DMS79 treated with DMSO at 0.1 percent for 48 hours (cell line): ENCODE results near the gene MBTPS2.
"Not testable (repeated sequence)": the region's sequence is repeated elsewhere in the genome, so short reads cannot be mapped to it uniquely, and the experiment has no call there.

Source experiments
- DNase-seq: peaks from one replicate; lab custom pipeline; 2025; lab: John Stamatoyannopoulos, UW

The MBTPS2 gene

DNA sequence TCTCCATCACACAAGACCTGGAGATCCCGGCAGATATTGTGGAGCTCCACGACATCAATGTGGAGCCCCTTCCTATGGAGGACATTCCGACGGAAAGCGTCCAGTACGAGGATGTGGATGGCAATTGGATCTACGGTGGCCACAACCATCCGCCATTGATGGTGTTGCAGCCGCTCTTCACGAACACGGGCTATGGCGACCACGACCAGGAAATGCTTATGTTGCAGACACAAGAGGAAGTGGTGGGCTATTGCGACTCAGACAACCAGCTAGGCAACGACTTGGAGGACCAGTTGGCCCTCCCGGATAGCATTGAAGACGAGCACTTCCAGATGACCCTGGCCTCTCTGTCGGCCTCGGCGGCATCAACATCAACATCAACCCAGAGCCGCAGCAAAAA lies 17.1 kb downstream of the MBTPS2 start:
- no peak for DNase-seq

DNA sequence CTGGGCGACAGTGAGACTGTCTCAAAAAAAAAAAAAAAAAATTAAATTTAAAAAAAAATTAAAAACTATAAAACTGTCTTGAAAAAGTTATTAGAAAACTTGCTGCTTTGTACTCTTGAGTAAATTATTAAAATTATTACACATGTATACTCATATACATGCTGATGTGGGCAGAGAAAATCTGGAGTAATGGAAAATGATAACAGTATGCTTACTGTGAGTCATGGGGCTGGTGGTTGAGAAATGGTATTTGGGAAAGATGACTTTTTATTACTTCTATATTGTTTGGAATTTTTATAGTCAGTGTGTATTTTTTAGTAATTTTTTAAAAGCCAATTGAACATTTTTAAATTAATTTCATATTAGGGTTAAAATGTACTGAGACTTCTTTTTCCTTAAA lies 23.8 kb downstream of the MBTPS2 start:
- no peak for DNase-seq

DNA sequence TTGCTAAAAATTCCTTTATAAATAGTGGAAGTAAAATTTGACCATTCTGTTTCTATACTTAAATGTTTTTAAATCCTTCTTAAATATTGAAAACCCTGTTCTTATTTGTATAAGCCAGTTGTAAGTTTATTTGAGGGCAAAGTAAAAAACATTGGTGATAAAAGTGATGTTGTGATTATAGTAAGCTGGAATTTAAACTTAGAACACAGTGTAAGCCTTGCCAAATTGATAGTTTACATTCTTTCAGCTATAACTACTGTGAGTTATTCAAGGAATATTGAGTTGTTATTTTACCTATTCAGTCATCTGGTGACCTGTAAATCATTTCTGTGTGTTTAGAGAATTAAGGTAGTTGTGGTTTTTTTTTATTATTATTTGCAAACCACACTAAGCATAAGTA lies 26.0 kb downstream of the MBTPS2 start:
- no peak for DNase-seq

DNA sequence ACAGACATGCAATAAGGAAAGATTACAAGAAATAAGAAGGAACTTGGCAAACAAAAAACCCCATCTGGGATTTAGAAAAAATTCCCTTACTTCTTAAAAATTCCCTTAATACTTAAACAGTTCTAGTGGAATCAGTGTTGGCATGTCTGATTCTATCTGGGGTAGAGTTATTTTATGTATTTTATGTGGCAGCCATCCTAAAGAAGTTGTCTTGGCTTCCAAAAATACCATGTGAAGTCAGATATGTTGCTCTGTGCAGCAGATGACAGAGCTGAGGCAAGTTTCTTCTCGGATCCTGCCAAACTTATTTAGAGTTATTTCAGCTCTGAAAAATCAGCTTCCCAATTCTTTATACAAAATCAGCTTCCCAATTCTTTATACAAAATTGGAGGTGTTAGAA lies 31.1 kb downstream of the MBTPS2 start:
- no peak for DNase-seq

DNA sequence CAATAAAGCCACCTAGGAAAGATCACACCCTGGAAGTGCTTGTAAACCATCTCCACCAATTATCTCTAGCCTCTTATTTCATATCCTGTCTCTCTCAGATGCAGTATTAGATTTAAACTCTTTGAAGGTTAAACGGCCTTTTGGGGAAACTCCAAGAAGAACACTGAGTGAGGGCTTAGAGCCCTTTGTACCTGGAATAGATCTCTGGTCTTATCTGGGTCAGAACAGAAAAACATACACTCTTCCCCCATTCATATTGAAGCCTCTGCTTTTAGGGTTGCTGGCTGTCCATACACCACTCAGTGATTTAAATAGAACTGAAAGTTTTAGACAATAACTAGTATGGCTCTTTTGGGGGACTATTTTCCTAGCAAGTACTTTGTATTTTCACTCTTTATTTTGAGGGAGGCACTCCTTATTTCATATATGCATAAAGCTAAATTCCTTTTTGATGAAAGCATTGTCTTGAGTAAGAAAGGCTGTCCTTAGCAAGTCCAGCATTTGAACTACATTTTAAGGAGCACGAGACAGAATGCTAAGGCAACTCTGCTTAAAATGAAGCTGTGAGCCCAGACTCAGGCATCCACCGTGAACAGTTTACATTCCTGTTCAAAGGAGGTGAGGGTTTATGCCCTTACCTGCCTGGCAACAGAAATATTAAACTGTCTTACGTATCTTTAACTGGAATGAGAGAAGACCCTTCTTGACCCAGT lies 33.8 kb downstream of the MBTPS2 start:
- no peak for DNase-seq

DNA sequence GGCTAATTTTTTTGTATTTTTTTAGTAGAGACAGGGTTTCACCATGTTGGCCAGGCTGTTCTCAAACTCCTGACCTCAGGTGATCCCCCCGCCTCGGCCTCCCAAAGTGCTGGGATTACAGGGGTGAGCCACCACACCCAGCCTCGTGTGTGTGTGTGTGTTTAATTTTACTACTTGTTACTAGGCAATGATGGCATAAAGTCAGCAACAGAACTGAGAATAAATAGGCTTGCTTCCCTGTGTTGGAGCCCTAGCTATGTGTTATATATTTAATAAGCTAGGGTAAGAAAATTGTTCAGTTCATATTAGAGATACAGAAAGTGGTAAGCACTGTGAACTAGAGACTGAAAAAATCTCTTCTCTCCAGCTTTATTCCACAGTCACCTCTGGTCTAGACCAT lies 34.8 kb downstream of the MBTPS2 start:
- DNase-seq = not testable (repeated sequence)

DNA sequence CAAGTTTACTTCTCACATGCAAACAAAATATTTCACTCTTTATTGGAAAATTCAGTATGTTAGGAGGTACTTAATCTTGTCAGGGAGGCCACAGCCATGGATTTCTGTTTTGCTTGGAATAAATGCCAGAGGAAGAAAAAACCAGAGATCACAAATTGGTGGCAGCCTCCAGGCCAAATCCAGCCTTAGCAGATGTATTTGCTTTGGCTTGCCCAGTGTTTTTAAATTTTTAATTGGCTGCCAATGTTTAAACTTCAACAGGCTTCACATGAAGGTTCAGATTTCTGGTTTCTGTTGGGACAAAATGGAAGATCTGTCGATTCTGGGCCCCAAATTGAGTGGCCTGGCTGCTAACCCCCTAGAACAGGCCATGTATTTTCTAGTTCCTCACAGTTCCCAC lies 35.6 kb downstream of the MBTPS2 start:
- no peak for DNase-seq

DNA sequence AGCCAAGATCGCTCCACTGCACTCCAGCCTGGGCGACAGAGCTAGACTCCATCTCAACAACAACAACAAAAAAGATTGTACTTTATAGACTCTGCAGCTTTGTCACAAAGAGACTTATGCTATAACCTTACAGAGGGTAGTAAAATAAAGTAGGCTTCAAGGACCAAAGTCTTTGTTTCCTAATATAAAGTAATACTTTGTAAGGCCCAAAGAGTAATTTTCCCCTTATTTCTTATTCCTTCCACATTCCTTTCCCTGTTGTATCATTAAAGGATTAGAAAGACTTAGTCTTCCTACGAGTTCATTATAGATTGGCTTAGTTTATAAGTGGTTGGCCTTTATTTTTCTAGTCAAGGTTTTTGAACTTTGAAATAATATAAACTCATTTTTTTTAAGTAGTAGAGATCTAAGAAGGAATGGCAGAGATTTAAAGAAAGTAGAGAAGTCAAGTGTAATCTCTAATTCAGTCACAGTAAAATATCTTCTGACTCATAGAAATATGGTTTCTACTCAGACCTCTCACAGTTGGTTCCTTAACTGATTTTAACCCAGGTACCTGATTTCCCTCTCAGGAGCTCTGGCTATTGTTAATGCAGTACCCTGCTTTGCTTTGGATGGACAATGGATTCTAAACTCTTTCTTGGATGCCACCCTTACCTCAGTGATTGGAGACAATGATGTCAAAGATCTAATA lies 42.6 kb downstream of the MBTPS2 start:
- no peak for DNase-seq

DNA sequence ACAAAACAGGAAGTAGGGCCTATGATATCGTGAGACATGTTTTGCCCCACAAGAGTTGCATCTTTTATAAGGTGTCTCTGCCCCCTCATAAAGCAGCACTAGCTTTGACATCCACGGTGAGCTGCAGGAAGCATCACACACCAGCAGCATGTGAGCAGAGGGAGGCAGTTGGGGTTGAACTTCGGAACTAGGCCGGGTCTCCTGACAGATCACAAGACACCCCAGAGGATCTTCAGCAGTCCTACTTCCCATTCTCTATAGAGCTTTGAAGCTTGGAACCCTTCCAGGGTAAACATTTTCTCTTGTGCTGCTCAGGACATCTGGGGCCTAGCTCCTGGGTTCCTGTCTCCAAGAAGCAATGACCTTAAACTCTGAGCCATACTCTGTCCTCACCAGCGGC lies 43.8 kb downstream of the MBTPS2 start:
- no peak for DNase-seq

DNA sequence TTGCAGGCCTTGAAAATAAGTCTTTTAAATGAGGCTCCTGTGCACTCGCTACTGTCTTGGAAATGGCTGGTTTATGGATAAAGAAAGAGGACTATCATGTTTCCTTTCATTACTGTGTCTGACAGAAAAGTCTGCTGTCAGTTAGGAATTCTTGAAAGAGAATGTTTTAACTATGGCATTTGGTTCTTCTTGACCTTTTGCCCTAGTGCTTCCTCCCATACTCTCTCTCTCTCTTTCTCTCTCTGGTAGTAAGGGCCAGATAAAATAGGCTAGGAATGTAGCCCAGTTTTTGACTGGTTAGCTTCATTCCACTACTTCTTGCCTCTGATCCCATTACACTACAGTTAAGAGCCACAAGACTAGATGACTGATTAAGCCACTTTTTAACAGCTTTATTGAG lies 46.2 kb downstream of the MBTPS2 start:
- no peak for DNase-seq

DNA sequence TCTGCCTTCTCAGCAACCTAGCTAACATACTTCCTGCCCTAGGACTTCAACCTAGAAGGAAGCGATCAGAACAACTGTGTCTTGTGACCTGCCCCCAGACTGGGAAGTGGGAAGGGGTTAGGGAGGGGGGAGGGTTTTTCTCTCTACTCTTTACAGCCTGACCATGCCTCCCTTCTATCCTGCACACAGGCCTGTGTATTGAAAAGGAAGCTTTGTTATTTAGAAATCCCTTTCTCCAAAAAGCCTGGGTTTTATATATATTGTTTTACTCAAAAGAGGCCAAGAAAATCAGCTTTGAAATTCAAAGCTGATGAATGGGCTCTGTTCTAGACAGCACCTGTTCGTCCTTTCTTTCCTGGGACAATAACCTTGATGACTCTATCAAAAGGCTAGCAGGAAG lies 65.9 kb downstream of the MBTPS2 start:
- DNase-seq = no peak

DNA sequence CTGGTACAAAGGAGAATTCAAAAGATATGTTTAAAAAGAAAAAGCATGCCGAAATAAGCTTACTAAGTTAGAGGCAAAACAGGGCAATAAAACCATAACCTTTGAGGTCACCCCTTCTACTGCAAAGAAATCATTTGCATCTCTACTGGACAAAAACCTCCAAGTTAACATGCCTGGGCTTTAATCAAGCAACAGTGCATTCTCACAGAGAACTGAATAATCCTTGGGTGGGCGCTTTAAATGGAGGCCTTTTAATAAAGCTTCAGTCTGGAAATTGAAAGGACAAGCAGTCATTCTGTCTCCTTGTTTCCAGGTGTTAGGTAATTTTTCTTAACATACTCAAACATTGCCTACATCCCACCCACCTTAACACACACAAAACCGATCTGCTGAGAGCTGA lies 66.5 kb downstream of the MBTPS2 start:
- no peak for DNase-seq

DNA sequence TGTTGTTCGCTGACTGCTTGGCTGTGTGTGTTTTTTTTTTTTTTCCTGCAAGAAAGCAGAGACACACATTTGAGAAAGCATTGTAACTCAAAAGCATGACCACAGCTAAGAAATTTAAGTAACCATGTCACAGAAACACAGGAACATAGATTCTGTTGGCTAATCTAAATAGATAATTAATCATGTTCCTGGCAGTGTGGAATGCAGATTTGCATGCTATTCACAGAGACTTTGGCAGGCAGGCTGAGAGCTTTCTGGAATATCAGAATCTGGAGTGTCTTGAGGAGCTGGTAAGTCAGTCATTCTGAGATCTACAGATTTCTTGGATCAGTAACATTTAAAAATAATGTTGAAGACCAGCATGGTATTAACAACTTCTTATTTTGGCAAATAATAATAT lies 67.8 kb downstream of the MBTPS2 start:
- DNase-seq = no peak

DNA sequence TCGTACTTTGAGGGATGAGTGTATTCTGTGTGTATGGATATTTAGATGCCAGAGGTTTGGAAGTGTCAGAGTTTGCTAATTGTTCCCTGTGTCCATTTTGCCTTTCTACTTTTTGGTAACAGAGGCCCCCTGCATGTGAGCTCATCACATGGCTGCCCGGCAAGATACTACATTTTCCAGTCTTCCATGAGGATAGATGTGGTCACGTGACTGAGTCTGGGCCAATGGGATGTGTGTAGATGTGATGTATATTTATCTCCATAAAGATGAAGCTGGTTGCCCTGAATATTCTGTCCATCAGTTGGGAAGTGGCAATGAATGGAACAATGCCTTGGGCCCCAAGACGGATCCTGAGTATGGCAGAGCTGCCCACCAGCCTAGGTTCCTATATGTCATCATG lies 72.1 kb downstream of the MBTPS2 start:
- no peak for DNase-seq

DNA sequence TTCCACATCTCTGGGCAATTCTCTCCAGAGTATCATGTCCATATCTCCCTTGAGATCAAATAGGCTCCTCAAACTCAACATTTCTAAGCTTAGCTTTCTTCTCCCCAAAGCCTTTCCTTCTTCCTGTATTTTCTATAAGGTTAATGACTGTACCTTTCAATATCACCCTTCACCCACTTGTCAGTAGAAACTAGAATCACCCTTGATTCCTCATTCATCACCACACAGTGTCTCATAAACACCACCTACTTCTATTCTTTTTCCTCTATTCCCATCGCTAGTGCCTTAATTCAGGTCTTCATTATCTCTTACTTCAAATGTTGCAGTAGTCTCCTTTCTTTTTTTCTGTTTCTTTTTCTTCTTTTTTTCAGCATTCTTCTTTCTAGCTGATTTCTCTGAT lies 72.8 kb downstream of the MBTPS2 start:
- DNase-seq = no peak

DNA sequence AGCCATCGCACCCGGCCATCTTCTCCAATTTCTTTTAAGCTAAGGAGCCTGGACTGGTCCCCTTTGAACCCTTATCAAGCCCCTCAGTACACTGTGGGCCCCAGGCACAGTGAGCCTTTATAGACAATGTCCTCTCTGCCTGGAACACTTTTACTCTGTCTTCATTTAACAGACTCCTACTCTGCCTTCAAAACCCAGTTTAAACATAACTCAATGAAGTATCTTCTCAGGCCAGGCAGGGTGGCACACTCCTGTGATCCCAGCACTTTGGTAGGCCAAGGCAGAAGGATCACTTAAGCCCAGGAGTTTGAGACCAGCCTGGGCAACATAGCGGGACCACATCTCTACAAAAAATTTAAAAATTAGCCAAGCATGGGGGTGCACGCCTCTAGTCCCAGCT lies 73.6 kb downstream of the MBTPS2 start:
- no peak for DNase-seq

DNA sequence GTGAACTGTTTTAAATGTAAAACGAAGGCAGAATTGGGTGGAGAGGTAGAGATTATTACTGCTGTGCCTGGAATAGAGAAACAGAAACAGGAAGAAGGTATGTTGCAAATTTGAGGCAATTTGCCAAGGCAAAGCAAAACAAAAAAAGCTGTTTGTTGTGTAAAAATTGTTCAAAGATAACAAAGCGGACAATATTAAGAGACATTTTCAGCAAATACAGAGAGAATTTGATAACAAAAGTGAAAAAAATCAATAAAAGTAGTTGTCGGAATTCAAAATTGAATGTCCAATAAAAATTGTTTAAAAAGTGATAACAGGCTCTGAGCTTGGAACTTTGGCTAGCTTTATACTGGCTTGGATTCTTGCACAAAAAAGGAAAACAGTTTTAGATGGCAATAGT lies 86.7 kb downstream of the MBTPS2 start:
- no peak for DNase-seq

DNA sequence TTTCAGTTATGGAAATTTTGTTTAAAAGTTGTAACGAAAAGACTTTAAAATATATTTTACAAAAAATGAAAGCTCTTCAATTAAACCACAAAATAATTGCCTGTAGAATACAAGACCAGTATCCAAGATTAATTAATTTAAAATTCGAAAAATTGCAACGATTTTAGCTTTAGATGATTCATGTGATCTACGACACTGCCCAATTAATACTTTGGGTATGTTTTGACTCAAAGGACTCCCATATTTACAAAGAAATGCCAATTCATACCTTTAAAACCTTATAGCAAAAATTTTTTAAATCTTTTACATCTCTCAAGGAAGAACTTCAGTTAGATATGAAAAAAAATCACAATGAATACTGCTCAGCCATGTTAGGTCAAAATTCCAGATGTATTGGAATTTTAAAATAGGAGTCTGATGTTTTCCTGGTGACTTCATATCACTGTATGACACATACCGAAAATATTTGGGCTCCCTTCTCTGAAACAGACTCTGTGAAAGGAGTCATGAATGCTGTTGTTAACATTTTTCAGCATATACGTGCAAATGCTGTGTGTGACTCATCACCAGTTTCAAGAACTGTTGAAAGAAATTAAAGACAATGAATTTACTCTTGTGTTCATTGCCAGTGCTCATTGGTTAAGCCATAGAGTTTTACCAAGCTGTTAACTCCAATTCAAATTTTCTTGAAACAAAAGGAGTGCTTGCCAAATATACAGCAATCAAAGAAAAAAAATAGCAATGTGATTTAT lies 87.3 kb downstream of the MBTPS2 start:
- no peak for DNase-seq

DNA sequence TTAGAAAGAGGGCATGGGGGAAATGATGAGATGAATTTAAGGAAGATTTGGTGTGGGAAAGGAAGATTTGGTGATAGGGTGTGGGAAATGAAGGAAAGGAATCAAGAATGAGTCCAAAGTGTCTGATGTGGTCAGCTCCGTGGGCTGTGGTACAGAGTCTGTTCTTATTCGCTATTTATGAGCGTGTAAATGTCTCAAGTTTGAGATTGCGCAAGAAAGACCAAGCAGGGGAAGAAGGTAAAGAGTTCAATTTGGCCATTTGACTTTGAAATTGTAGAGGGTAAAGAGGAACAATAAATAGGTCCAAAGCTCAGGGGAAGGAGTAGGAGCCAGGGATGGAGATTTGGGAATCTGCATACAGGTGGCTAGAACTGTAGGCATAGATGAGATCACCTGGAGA lies 89.8 kb downstream of the MBTPS2 start:
- no peak for DNase-seq

DNA sequence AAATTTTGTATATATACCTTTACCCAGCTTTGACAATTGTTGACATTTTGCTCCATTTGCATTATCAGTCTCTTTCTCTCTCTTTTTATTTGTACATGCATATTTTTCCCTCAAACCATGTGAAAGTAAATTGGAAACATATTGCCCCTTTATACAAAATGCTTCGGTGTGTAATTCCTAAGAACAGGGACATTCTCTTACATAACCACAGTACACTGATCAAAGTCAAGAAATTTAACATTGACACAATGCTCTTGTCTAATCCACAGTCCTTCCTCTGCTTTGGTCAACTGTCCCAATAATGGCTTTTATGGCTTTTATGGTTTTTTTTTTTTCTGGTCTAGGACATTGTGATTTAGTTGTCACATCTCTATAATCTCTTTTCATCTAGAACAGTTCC lies 91.6 kb downstream of the MBTPS2 start:
- DNase-seq = no peak

DNA sequence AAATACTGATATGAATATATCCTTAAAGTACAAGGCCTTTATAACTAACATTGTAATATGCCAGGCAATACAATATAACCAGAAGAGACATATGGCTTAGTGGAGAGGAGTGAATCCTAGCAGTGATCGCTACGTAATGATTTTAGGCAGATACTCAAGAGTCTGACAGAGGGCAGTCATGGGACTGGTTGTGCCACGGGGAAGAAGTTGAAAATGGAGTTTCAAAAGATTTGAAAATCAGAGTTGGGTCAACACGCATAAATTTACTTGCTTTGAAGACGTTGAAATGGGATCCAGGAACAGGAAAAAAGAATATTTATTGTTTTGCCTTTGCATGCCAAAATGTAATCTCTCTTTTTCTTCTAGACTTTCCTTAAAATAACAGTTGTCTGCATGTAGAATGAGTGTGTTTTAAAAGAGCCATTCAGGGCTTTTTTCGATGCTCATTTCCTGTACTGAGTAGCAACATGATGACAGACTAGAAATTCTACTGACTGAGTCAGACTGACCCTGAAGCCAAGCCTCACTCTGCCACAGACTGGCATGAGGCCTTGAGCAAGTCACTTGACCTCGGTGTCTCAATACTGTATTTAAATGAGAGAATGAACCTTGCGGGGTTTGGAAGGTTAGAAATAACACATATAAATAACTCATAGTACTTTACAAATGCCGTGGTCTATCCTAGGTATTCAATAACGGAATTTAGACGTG lies 93.0 kb downstream of the MBTPS2 start:
- no peak for DNase-seq

DNA sequence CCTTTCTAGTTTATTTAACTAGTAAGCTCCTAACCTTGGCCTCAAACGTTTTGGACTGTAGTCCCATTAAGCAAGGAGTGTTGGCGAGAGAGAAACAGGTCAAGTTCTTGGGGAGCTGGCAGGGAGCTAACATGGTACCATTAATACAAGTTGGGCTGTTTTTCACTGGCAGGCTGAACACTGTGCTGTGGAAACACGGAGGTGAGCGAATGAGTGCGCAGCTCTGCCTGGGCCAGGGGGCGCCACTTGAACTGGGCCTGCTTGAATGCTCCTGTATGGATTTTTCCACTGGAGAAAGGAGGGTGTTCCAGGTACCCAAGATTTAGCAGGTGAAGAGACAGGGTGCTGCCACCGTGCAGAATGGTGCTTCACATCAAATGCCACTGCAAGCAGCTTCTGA lies 93.7 kb downstream of the MBTPS2 start:
- DNase-seq = no peak

DNA sequence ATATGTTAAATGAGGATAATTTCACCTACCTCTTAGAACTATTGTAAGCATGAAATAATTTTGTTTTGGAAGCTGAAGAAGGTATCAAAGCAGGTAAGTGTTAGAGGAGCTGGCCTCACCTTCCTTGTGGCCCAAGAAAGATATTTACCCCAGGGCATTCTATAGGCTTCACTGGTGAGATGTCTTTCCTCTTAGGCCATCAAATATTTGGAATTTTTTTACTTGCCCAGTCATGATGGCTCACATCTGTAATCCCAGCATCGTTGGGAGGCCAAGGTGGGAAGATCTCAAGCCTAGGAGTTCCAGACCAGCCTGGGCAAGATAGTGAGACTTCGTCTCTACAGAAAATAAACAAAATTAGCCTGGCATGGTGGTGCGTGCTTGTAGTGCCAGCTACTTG lies 95.0 kb downstream of the MBTPS2 start:
- no peak for DNase-seq
